HepG2 (cell line): ENCODE results near the gene NR2F1-AS1. TPM values are rescaled to one million over a fixed set of nuclear protein-coding genes. Genes with fewer than 3 reads are reported as not detected.

ENCODE experiments used
- ATAC-seq: fragments of 200-7000 bp; cut with Tn5 transposase; 3 replicates; pipeline ENCODE4 v1.9.1; 2020; ENCODE audit warnings: mild to moderate bottlenecking, moderate library complexity
- BruUV-seq: library from RNA; stranded (reverse); fragments of 400-500 nt; replicated peaks from 2 replicates; lab custom pipeline; 2021; lab: Mats Ljungman, UMichigan
- CTCF ChIA-PET: fragments of 300-600 bp; formaldehyde crosslinking; extraction: SDS; loops from one replicate; lab custom pipeline; 2021; ENCODE audit warnings: low total read pairs, inconsistent platforms, low intra/inter-chr PET ratio; lab: Yijun Ruan, JAX
- POLR2A ChIA-PET: fragments of 350-600 bp; sonication (Branson Sonifier 250); formaldehyde crosslinking; loops from one replicate; lab custom pipeline; 2020; ENCODE audit warnings: antibody characterized with exemption, inconsistent platforms; lab: Yijun Ruan, JAX
- DNase-seq: peaks from one replicate; pipeline ENCODE4 v3.0.0-alpha.2; 2015; ENCODE audit warnings: low spot score
- FAIRE-seq: peaks from 3 replicates; lab custom pipeline; 2011; peaks lifted over from hg19 to GRCh38; lab: Jason Lieb, UNC
- H2AFZ ChIP-seq: one replicate; pipeline ENCODE4 v1.6.1; 2011; ENCODE audit warnings: low read length, inconsistent platforms
- H3K27ac ChIP-seq: fragments of 300-600 bp; 3 replicates; pipeline ENCODE4 v1.8.0; 2011; ENCODE audit warnings: mixed run types, mild to moderate bottlenecking, mixed read lengths, low read length, inconsistent platforms; ENCODE audit not compliant: insufficient read depth; ENCODE audit errors: extremely low read length
- H3K27me3 ChIP-seq, 2 experiments: fragments of 200-600 bp in 1 of 2; 2 replicates in 1 of 2; 3 replicates in 1 of 2; pipeline versions ENCODE4 v1.6.0 to v1.8.0; 2011; ENCODE audit warnings: low read length in 2 of 2, mild to moderate bottlenecking in 2 of 2, moderate library complexity in 2 of 2, inconsistent platforms in 1 of 2; ENCODE audit not compliant: insufficient read depth in 2 of 2, control insufficient read depth in 1 of 2
- H3K36me3 ChIP-seq, 2 experiments: fragments of 200-600 bp in 1 of 2; replicated peaks in 1 of 2; 2 replicates in 1 of 2; 3 replicates in 1 of 2; pipeline versions ENCODE4 v1.5.1 to v1.8.0; 2011; ENCODE audit warnings: low read length in 2 of 2, inconsistent platforms in 1 of 2; ENCODE audit not compliant: insufficient read depth in 2 of 2, control insufficient read depth in 1 of 2
- H3K4me1 ChIP-seq: 2 replicates; pipeline ENCODE4 v1.5.1; 2012; ENCODE audit warnings: low read length, inconsistent platforms; ENCODE audit not compliant: insufficient read depth
- H3K4me2 ChIP-seq: 2 replicates; pipeline ENCODE4 v1.6.0; 2011; ENCODE audit warnings: low read depth, low read length, inconsistent platforms
- H3K4me3 ChIP-seq, 3 experiments: fragments of 200-600 bp in 1 of 3; sonication (generic), shearing (Covaris generic) in 1 of 3; replicated peaks in 1 of 3; 2 replicates each; pipeline ENCODE4 v1.5.1; 2011 to 2016; ENCODE audit warnings: low read length in 3 of 3, inconsistent platforms in 2 of 3, low read depth in 2 of 3, mild to moderate bottlenecking in 2 of 3, control low read depth in 1 of 3, mixed read lengths in 1 of 3; ENCODE audit not compliant: insufficient read depth in 1 of 3
- H3K79me2 ChIP-seq: one replicate; pipeline ENCODE4 v1.6.1; 2011; ENCODE audit warnings: low read length, inconsistent platforms; ENCODE audit not compliant: insufficient read depth
- H3K9ac ChIP-seq: 2 replicates; pipeline ENCODE4 v1.6.0; 2011; ENCODE audit warnings: mild to moderate bottlenecking, low read depth, low read length, inconsistent platforms; ENCODE audit not compliant: insufficient read depth
- H3K9me3 ChIP-seq: 2 replicates; pipeline ENCODE4 v1.5.1; 2012; ENCODE audit warnings: mild to moderate bottlenecking, low read length
- H4K20me1 ChIP-seq: 2 replicates; pipeline ENCODE4 v1.6.0; 2011; ENCODE audit warnings: inconsistent platforms, mild to moderate bottlenecking, low read length, moderate library complexity; ENCODE audit not compliant: insufficient read depth
- ASH2L ChIP-seq: fragments of 300-600, 200-600 bp; sonication (generic); IDR thresholded peaks from 2 replicates; pipeline ENCODE4 v1.7.0; 2017; ENCODE audit warnings: low read depth, mild to moderate bottlenecking, moderate library complexity, mixed read lengths, low read length; ENCODE audit not compliant: insufficient read length
- CHD2 ChIP-seq: IDR thresholded peaks from 2 replicates; pipeline ENCODE4 v1.6.1; 2011; ENCODE audit warnings: low read depth, low read length, improper control_type of control experiment
- EZH2 ChIP-seq: conservative IDR thresholded peaks from 2 replicates; pipeline ENCODE4 v1.6.1; 2012; ENCODE audit warnings: mild to moderate bottlenecking, low read depth, low read length, moderate library complexity
- GATAD2A ChIP-seq: IDR thresholded peaks from 2 replicates; pipeline ENCODE4 v1.6.1; 2016
- NR3C1 ChIP-seq: sonication (generic); formaldehyde crosslinking; IDR thresholded peaks from 2 replicates; pipeline ENCODE4 v1.4.0; 2020; ENCODE audit warnings: missing genetic modification reagents
- SAP130 ChIP-seq: IDR thresholded peaks from 2 replicates; pipeline ENCODE4 v1.6.1; 2016; ENCODE audit warnings: low read depth
- ZFP1 ChIP-seq: IDR thresholded peaks from 2 replicates; pipeline ENCODE4 v1.6.1; 2016
- ZNF761 ChIP-seq: sonication (generic); formaldehyde crosslinking; conservative IDR thresholded peaks from 2 replicates; pipeline ENCODE4 v1.4.0; 2020; ENCODE audit warnings: mild to moderate bottlenecking, missing genetic modification reagents
- WGBS: methylation state at CpG from one replicate; pipeline ENCODE4 v1.1.6; 2017; ENCODE audit warnings: low lambda C conversion rate; 5-methylcytosine and 5-hydroxymethylcytosine counted together
- in situ Hi-C: cut with HindIII; loops from 2 replicates; pipeline ENCODE4 v1.10.0; 2017; ENCODE audit warnings: low pct_unique_long_range_greater_than_20kb; ENCODE audit not compliant: extremely low pct_ligation_motif_present
- intact Hi-C: fragments of 100-400 bp; cut with micrococcal nuclease; formaldehyde crosslinking; loops from one replicate; pipeline ENCODE4 v1.10.0; 2022; ENCODE audit not compliant: unreplicated experiment
- polyA plus RNA-seq, 8 experiments: library from polyadenylated mRNA; depleted of rRNA in 3 of 8; stranded (reverse) in 7 of 8; unstranded in 1 of 8; fragments of >200 nt; fragmentation: Illumina TruSeq in 4 of 8; extraction: Trizol in 4 of 8; gene quantifications; 2 replicates each; pipeline versions ENCODE4 v1.2.1 to v1.2.3, GENCODE V29; 2011 to 2016; ENCODE audit warnings: low read depth in 4 of 8, missing spikeins in 1 of 8, mixed read lengths in 1 of 8; ENCODE audit not compliant: insufficient read depth in 1 of 8
- total RNA-seq, 5 experiments: library from RNA; depleted of rRNA; stranded (reverse); fragments of >200 nt; fragmentation: Illumina TruSeq; extraction: Trizol; gene quantifications; 2 replicates each; pipeline ENCODE4 v1.2.3, GENCODE V29; 2016; ENCODE audit warnings: low read depth in 1 of 5
- TF ChIP-seq, protein P1 (sequence below): IDR thresholded peaks from 2 replicates; pipeline ENCODE4 v1.6.1; 2016; ENCODE audit warnings: mild to moderate bottlenecking
- TF ChIP-seq, protein P2 (sequence below): sonication (generic); formaldehyde crosslinking; IDR thresholded peaks from 2 replicates; pipeline ENCODE4 v1.4.0; 2020; ENCODE audit warnings: missing genetic modification reagents
- TF ChIP-seq, protein P3 (sequence below): sonication (generic); formaldehyde crosslinking; IDR thresholded peaks from 2 replicates; pipeline ENCODE4 v1.5.1; 2020; ENCODE audit warnings: mild to moderate bottlenecking, missing genetic modification reagents
- TF ChIP-seq, protein P4 (sequence below): sonication (generic); formaldehyde crosslinking; IDR thresholded peaks from 2 replicates; pipeline ENCODE4 v1.4.0; 2020; ENCODE audit warnings: mild to moderate bottlenecking, missing genetic modification reagents

The NR2F1-AS1 gene
- total and polyA plus RNA-seq, 2 of the 13 experiments (the other 11 are each of a cell fraction or from before 2014, with no cell fraction given): 2.8 TPM

DNA sequence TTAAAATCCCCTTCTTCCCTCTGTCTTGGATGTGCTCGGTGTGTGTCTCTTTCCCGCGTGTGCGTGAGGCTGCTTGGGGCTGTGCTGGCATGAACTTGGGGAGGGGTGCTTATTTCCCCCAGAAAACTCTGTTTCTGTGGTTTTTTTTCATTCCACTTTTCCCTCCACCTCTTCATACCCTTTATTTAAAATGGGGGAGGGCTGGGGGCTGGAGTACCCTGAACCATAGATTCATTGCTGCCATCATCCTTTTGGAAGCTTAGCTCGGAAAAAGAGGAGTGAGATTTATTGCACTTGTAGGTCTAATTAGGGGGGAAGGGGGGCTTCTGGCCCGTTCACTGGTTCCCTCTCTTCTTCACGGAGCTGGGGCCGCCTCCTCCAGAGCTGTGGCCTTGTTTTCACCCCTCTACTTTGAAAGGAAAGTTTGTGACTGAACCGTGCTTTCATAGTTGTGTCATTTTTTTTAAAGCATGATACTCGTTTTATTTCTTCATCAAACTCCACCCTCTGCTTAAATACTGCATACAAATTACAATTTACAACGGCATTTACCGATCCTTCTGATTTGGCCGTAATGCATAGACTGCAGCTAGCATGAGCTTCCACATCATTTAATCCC, 4.9 kb upstream of the NR2F1-AS1 start:
- H3K4me3 ChIP-seq: peak overlapping the region; percentile 72 to 96 (median 95)
- intact Hi-C loops: no loop called here
- TF ChIP-seq, protein P1, sequence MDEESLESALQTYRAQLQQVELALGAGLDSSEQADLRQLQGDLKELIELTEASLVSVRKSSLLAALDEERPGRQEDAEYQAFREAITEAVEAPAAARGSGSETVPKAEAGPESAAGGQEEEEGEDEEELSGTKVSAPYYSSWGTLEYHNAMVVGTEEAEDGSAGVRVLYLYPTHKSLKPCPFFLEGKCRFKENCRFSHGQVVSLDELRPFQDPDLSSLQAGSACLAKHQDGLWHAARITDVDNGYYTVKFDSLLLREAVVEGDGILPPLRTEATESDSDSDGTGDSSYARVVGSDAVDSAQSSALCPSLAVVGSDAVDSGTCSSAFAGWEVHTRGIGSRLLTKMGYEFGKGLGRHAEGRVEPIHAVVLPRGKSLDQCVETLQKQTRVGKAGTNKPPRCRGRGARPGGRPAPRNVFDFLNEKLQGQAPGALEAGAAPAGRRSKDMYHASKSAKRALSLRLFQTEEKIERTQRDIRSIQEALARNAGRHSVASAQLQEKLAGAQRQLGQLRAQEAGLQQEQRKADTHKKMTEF (CRISPR knock-in tag): 0 out of 2 replicates have a peak, but pooled peaks have one; percentile 5
- TF ChIP-seq EZH2: no peak
- no peak for TF ChIP-seq NR3C1 (CRISPR knock-in tag)
- 0 out of 2 replicates have a peak, but pooled peaks have one; percentile 14 for TF ChIP-seq GATAD2A (CRISPR knock-in tag)
- TF ChIP-seq, protein P2, sequence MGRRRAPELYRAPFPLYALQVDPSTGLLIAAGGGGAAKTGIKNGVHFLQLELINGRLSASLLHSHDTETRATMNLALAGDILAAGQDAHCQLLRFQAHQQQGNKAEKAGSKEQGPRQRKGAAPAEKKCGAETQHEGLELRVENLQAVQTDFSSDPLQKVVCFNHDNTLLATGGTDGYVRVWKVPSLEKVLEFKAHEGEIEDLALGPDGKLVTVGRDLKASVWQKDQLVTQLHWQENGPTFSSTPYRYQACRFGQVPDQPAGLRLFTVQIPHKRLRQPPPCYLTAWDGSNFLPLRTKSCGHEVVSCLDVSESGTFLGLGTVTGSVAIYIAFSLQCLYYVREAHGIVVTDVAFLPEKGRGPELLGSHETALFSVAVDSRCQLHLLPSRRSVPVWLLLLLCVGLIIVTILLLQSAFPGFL (CRISPR knock-in tag): no peak
- peak; percentile 17 for TF ChIP-seq ASH2L
- peak; percentile 16; the same call in 1 of the 2 replicates for TF ChIP-seq SAP130 (CRISPR knock-in tag)
- no peak for TF ChIP-seq CHD2
- TF ChIP-seq, protein P3, sequence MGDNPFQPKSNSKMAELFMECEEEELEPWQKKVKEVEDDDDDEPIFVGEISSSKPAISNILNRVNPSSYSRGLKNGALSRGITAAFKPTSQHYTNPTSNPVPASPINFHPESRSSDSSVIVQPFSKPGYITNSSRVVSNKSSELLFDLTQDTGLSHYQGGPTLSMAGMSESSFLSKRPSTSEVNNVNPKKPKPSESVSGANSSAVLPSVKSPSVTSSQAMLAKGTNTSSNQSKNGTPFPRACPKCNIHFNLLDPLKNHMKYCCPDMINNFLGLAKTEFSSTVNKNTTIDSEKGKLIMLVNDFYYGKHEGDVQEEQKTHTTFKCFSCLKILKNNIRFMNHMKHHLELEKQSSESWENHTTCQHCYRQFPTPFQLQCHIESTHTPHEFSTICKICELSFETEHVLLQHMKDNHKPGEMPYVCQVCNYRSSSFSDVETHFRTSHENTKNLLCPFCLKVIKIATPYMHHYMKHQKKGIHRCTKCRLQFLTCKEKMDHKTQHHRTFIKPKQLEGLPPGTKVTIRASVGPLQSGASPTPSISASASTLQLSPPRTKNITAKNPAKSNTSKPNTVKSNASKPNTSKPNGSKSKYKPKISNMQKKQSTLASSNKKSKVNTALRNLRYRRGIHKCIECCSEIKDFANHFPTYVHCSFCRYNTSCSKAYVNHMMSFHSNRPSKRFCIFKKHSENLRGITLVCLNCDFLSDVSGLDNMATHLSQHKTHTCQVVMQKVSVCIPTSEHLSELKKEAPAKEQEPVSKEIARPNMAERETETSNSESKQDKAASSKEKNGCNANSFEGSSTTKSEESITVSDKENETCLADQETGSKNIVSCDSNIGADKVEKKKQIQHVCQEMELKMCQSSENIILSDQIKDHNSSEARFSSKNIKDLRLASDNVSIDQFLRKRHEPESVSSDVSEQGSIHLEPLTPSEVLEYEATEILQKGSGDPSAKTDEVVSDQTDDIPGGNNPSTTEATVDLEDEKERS (CRISPR knock-in tag): no peak
- TF ChIP-seq ZFP1 (CRISPR knock-in tag): no peak
- TF ChIP-seq ZNF761 (CRISPR knock-in tag): no peak
- TF ChIP-seq, protein P4, sequence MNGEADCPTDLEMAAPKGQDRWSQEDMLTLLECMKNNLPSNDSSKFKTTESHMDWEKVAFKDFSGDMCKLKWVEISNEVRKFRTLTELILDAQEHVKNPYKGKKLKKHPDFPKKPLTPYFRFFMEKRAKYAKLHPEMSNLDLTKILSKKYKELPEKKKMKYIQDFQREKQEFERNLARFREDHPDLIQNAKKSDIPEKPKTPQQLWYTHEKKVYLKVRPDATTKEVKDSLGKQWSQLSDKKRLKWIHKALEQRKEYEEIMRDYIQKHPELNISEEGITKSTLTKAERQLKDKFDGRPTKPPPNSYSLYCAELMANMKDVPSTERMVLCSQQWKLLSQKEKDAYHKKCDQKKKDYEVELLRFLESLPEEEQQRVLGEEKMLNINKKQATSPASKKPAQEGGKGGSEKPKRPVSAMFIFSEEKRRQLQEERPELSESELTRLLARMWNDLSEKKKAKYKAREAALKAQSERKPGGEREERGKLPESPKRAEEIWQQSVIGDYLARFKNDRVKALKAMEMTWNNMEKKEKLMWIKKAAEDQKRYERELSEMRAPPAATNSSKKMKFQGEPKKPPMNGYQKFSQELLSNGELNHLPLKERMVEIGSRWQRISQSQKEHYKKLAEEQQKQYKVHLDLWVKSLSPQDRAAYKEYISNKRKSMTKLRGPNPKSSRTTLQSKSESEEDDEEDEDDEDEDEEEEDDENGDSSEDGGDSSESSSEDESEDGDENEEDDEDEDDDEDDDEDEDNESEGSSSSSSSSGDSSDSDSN: 0 out of 2 replicates have a peak, but pooled peaks have one; percentile 3
- TF ChIP-seq, all 625 proteins: peak for 5
- WGBS: 2% methylated on average over 13 of the region's 13 CpGs
- DNase-seq (no peak), ATAC-seq (no peak), FAIRE-seq (no peak)
- H3K27ac ChIP-seq: peak overlapping the region; percentile 35
- peaks cover 61% of the 10 kb centered on the region for H3K79me2 ChIP-seq
- H2AFZ ChIP-seq: no peak overlapping the region
- peaks cover 42% of the 10 kb centered on the region for H4K20me1 ChIP-seq
- peaks cover 0 to 1% of the 10 kb centered on the region in 2 experiments; a peak in 1 of 5 replicates for H3K27me3 ChIP-seq
- in situ Hi-C loops: loop anchor here (10.0 kb wide), 1 partner anchor 329 kb away; no protein-coding TSS in a partner anchor
- no peaks in the 10 kb centered on the region for H3K9me3 ChIP-seq
- peak overlapping the region; percentile 68 for H3K4me2 ChIP-seq
- peaks cover 42% of the 10 kb centered on the region for H3K4me1 ChIP-seq
- peaks cover 6 to 27% of the 10 kb centered on the region in 2 experiments; a peak in 4 of 5 replicates for H3K36me3 ChIP-seq
- ChIA-PET CTCF (interaction anchor here (1.5 kb wide), 1 partner anchor 22 kb away, joined by 3 read pairs; no protein-coding TSS in a partner anchor), POLR2A (no interaction called here)
- peak overlapping the region; percentile 82 for H3K9ac ChIP-seq
- no TSS peak for BruUV-seq
